Ovary (tissue), 3 donors: Measurements from ENCODE around the gene GLI3.

Experiments
- EP300 ChIP-seq: sonication (generic); formaldehyde crosslinking; IDR thresholded peaks from one replicate; pipeline ENCODE4 v1.6.1; 2017; ENCODE audit warnings: antibody characterized with exemption
- POLR2A ChIP-seq: fragments of 450-650 bp; IDR thresholded peaks from one replicate; pipeline ENCODE4 v1.6.1; 2017; ENCODE audit warnings: antibody characterized with exemption, mild to moderate bottlenecking, moderate library complexity
- TF ChIP-seq, protein P1 (sequence below), 3 donors: fragments of 450-650 bp in 2 of 3; fragments of 200-600 bp in 1 of 3; IDR thresholded peaks; one replicate each; pipeline versions ENCODE4 v1.5.1 to v1.8.0; 2016 to 2022; ENCODE audit warnings: antibody characterized with exemption in 3 of 3, mild to moderate bottlenecking in 1 of 3
- donor health status: DM: no; HTN: no; CAD: no.

DNA sequence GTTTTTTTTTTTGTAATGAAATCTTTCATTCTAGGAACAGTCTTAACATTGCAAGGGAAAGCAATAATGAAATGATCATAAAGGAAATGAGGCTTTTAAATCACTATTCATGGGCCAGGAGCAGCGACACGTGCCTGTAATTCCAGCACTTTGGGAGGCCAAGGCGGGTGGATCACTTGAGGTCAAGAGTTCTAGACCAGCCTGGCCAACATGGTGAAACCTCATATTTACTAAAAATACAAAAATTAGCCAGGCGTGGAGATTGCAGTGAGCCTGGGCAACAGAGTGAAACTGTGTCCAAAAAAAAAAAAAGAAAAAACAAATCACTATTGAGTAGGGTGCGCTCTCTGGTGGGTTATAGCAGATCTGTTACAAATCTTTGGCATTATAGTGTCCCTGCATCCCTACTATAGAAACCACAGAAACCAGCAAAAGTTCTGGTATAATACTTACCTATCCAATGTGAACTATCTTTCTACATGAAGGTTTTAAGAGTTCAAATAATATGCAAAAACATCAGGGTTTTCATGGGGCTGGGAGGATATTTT lies 72.1 kb downstream of the GLI3 start:
- TF ChIP-seq POLR2A (no peak), EP300 (no peak)
- TF ChIP-seq, protein P1, sequence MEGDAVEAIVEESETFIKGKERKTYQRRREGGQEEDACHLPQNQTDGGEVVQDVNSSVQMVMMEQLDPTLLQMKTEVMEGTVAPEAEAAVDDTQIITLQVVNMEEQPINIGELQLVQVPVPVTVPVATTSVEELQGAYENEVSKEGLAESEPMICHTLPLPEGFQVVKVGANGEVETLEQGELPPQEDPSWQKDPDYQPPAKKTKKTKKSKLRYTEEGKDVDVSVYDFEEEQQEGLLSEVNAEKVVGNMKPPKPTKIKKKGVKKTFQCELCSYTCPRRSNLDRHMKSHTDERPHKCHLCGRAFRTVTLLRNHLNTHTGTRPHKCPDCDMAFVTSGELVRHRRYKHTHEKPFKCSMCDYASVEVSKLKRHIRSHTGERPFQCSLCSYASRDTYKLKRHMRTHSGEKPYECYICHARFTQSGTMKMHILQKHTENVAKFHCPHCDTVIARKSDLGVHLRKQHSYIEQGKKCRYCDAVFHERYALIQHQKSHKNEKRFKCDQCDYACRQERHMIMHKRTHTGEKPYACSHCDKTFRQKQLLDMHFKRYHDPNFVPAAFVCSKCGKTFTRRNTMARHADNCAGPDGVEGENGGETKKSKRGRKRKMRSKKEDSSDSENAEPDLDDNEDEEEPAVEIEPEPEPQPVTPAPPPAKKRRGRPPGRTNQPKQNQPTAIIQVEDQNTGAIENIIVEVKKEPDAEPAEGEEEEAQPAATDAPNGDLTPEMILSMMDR (IDR thresholded peaks at IDR 0.05), result no peak
